ENCODE data around the gene NCAM1.
"Not testable (repeated sequence)": the region's sequence is repeated elsewhere in the genome, so short reads cannot be mapped to it uniquely, and the experiment has no call there.

The NCAM1 gene

DNA sequence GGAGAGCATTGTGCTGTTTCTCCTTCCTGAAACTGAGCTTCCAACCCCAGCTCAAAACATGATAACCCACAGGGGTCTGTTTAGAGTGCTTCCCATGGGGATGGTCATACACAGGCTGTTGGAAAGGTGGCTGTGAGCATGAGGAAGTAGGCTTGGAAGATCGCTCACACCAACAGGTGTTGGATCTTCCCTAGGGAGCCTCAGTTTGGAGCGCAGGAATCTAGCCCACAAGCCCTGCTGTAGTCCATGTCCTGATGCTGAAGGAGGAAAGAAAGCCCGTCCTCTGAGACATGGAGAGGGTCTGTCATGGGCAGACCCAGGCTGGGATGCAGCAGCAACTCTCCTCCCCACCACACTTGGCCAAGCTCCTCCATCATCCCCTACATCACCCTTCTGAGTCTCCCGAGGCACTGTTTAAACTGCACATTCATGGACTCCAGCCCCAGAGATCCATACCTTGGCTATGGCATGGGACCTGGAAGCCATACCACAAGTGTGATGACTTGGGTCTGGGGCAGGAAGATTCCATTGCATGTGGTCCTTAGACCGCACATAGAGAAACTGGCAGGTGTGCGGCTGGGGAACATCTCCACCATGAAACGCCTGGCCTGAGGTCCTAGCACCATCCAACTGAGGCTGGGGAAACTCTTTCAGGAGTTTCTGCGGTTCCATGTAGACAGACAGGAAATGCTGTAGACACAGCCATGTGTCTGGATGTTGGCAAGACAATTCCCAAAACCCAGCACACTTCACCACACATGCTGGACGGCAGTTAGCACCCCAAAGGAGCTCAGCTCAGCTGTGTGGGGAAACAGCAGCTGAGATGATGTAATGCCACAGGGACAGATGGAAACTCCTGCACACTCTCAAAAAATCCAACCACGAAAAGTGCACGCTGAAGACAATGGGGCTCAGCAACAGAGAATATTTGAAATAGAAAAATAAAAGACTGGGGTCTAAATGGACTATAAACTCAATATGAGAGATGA is 325.6 kb downstream of the NCAM1 start:
- DNase-seq, result no peak

- DNase-seq, result no peak
Observed at GRCh38 chr11:113287801-113288200, 326.6 kb downstream of the NCAM1 start.

- no peak for DNase-seq
Observed at GRCh38 chr11:113288286-113288863, 327.2 kb downstream of the NCAM1 start.

DNA sequence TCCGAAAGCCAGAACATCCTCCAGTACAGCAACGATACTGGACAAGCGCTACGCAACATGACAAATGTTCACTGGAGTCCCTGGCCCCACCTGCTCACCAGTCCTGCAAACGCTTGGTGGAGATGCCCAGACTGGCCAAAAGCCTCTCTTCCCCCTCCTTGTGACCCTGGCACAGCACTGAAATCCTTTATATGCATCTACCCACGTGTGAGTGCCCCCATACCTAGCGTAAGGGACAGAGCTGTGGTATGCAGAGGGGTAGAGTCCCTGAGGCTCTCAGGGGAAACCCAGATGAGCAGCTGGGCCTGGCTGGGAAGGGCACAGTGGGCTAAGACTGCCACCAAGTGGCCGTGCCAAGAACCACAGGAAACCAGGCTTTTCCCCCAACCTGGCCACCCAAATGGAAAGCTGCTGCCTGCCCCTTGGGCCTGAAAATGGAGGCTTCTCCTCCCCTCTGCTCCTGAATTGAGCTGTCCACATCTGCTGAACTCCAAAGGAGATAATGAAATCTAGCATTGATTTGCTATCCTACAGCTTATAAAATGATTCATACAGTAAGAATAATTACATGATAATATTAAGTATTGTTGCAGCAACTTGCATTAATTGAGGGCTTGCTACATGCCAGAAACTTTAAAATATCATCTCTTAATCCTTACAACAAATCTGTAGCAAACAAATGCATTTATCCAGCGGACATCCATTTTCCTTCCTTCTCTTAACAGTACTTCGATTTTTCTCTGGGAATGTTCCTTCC is 328.4 kb downstream of the NCAM1 start:
- peak; percentile 39 for DNase-seq

DNA sequence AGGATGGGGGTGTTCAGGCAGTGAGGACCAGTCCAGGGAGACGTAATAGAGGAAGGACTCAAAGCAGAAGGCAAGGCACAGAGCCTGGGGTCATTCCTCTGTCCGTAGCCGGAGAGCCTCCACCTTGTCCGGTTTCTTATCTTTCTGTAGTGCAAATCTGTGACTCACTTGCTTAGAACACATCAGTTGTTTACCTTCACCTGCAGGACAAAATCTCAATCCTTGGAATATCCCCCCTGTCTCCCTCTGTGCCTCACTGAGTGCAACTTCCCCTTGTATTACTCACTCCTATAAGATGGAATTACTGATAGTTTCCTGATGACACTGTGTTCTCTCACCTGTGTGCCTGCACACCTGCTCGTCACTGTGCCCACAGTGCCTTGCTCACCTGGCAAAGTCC is 332.7 kb downstream of the NCAM1 start:
- no peak for DNase-seq

GRCh38 chr11:113295993-113296392 is 334.8 kb downstream of the NCAM1 start:
- DNase-seq, result no peak

DNA sequence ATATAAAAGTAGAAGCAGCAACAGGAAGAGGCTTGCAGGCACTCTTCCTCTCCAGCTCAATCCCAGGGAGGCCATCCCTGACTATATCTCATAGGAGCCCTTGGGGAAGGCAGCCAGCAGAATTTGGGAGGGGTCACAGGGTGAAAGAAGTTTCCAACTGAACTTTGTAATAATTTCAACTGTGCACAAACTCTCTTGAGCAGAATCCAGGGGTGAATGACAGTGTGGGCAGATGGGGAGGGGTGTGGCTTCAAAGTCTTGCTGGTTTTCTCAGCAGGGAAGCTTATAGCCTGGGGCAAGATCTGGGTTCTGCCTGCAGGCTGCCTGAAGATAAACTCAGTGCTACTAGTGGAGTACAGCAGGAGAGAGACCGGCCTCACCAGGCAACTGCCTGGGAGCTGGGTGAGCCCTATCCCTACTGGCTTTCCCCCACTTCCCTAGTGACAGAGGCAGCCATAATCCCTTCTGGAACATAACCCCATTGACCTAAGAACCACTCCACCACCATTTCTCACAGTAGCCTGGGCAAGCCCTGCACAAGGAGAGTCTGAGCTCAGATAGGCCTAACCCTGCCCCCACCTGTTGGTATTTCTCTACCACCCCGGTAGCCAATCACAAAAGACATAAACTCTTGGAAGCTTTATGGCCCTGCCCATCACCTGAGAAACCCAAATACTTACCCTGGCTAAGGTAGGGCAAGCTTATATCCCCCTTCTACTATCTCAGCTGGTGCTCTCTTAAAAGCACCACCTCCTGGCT is 335.4 kb downstream of the NCAM1 start:
- DNase-seq, result no peak

DNA sequence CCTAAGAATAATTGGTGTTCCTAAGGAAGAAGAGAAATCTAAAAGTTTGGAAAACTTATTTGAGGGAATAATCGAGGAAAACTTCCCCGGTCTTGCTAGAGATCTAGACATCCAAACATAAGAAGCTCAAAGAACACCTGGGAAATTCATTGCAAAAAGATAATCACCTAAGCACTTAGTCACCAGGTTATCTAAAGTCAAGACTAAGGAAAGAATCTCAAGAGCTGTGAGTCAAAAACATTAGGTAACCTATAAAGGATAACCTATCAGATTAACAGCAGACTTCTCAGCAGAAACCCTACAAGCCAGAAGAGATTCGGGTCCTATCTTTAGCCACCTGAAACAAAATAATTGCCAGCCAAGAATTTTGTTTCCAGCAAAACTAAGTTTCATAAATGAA is 337.3 kb downstream of the NCAM1 start:
- not testable (repeated sequence) for DNase-seq

- DNase-seq, result no peak
Observed at GRCh38 chr11:113304916-113305315, 343.7 kb downstream of the NCAM1 start.

DNA sequence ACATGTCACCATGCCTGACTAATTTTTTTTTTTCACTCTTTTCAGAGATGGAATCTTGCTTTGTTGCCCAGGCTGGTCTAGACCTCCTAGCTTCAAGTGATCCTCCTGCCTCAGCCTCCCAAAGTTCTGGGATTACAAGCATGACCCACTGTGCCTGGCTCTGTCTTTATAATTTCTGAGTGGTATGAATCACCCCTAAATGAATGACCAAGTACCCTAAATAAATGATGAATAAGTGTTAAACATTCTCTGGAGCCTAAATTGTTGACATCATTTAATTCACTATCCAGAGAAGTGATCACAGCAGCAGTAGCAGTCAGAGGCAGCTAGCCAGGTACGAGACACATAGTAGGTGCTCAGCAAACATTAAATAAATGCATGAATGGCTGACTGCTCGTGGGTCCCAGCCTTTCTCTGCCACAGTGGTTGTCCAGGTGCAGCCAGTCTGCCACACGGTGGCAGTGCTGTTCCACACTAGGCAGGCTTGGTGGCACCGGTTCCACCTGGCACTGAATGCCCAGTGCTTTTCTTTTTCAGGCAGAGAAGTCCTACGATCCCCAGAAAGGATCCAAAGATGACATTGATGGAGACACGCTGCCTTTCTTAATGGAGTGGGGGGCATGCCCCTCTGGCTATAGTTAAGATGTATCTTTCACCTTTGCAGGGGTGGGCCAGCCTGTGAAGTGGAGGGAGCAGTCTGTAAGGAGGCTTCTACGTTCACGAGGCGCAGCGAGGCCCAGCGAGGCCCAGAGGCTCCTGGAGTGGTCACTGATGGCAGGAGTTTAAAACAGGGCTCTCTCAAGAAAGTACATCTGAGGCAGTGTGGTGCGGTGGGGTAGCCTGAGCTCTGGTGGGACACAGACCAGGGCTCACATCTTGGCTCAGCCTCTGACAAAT is 344.5 kb downstream of the NCAM1 start:
- DNase-seq, result peak; percentile 59

DNA sequence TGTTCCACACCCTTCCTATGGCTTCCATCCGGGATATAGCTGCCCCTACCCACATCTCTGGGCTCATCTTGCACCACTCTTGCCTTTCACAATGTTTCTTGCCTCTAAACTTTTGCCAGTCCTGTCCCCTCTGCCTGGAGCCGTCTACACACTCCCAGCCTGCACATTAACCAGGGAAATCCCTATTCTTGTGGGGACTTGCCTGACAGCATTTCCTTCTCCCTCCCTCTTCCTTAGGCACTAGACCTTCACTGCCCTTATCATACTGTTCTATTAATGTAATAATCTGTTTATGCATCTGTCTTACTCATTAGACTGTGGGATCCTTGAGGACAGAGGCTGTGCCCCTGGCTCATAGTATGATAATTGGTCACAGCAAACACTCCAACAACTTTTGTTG is 347.4 kb downstream of the NCAM1 start:
- DNase-seq, result no peak

- no peak for DNase-seq
Observed at GRCh38 chr11:113311536-113311935, 350.3 kb downstream of the NCAM1 start.

DNA sequence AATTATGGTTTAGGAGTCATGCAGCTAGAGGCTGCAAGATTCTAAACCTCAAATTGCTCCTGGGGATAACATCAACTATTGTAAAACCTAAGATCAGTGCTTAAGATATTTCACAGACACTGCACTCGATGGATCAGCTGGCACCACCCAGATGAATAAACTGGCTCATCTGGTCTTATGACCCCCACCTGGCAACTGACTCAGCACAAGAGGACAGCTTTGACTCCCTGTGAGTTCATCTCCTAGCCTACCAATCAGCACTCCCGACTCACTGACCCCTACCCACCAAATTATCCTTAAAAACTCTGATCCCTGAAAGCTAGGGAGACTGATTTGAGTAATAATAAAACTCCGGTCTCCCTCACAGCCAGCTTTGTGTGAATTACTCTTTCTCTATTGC is 352.4 kb downstream of the NCAM1 start:
- no peak for DNase-seq

GRCh38 chr11:113314065-113314388 is 352.8 kb downstream of the NCAM1 start:
- no peak for DNase-seq

DNA sequence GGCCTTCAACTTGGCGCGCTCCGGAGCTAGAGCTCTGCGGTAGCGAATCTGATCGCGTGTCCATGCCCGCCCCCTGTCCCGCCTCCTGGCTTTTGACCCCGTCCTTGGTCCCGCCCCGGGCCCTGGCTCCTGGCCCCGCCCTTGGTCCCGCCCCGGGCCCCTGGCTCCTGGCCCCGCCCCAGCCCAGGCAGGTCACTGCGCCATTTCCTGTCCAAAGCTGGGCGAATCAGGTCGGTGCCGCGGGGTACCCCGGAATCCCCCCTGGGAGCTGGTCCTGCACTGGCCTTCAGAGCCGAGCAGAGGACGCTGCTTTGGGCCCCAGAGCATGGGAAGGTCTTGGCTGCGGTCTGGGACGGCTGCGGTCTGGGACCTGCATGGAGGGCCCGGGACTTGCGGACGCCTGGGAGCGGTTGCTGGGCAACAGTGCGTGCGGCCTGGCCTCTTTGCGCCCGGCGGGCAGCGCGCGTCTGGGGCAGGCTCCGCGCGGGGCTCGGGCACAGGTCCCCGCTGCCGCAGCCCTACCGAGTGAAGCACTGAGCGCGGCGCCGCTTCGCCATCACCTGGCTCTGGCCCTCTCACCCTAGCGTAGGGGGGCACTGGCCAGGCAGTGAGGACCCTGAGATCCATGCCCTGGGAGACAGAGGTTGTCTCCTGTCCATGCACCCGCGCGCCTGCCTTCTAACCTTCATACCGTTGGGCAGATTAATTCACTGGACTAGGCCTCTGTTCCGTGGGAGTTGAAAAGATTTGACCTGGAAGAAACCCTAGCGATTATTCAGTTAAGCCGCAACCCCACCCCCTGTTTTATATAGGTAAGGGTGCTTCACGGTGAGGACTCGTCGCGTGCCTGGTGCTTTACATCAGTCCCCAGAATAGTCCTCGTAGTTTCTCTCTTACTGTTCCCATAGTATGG is 353.4 kb downstream of the NCAM1 start, which contains the start of gene TTC12:
TSS of gene TTC12 (plus strand) at position 195 of the 913 bp plus-strand sequence. CDS start 1,675 bp downstream, outside the sequence.
- peak; percentile 93 for DNase-seq

GRCh38 chr11:113315811-113316210 is 354.6 kb downstream of the NCAM1 start:
- DNase-seq, result no peak

DNA sequence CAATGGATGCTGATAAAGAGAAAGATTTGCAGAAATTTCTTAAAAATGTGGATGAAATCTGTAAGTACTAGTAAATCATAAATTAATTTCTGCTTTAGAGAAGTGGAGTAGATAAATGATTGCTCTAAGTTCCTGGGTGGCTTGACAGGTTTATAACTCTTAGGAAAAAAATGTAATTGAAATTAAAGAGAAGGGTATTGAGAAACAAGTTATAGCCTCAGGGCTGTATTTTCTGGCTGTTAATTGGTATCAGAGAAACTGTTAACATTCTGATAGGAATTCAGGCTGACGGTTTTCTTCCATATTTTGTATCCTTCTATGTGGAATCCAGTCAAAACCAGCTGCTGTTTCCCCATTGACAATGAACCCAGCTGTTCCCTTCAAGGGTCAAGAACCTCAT is 355.0 kb downstream of the NCAM1 start:
- no peak for DNase-seq

DNA sequence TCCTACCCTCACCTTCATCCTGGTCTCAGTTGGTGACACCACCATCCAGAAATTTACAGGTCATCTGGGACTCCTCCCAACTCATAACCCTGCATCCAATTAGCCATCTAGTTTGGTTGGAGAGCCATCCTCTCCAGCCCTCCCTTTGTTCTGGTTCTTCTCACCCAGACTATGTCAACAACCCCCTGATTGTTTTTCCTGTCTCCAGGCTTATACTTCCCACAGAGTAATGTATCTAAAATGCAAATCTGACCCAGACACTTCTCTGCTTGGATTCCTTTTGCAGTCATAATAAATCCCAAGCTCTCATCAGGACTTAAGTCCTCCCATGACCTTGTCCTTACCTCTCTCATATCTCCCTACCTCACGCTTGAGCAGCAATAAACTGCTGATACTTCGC is 356.1 kb downstream of the NCAM1 start:
- no peak for DNase-seq

GRCh38 chr11:113319085-113319484 is 357.9 kb downstream of the NCAM1 start:
- DNase-seq, result no peak

DNA sequence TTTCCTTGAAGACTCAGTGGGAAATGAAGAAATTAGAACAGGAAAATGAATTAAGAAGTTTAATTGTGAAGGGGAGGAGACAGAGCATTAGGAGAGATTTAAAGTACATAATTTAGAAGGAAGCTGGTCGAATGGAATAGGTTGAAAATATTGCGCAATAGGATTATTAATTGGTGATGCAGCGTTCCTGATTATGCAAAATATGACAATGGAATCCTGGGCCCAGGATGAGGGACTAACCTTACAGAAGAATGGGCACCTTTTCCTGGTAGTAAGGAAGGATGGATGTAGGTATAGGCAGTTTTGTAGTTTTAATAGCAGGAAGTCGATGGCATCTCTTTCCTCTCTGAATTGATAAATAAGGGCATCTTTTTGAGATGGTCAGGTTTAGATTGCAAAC is 360.9 kb downstream of the NCAM1 start:
- DNase-seq, result no peak

GRCh38 chr11:113324250-113324649 is 363.0 kb downstream of the NCAM1 start:
- no peak for DNase-seq
